Measurements from ENCODE around the gene SNIP1.

DNA sequence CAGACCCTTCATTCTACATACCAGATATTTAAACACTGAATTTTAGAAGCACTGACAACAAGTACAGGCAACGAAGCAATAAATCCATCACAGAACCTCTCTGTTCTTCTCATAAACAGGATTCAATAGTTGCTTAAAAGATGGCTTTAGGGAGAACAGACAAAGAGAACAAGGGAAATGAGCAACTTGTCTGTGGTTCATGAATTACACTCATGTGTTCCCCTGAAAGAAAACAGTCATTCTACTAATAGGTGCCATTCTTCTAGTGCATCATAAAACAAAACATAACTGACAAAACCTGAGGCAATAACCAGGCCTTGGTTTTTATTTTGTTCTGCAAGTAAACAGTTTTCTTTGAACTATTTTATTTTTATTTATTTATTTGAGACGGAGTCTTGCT, 34.8 kb upstream of the SNIP1 start:
- no peak for TF ChIP-seq POLR2AphosphoS5 (IDR thresholded peaks at IDR 0.05; ENCODE audit: low read depth, low read length)
- no peak for TF ChIP-seq TAF1 (IDR thresholded peaks at IDR 0.05; ENCODE audit: borderline replicate concordance, low read depth, low read length)
